Mammary epithelial cell (primary cell): ENCODE data around the gene GUCY1A1.

Experiments
- CTCF ChIP-seq, 2 donors: IDR thresholded peaks in 1 of 2; conservative IDR thresholded peaks in 1 of 2; 2 replicates each; pipeline ENCODE4 v1.5.1; 2011 to 2012; ENCODE audit warnings: inconsistent platforms in 2 of 2, low read length in 2 of 2, mild to moderate bottlenecking in 2 of 2, control low read depth in 1 of 2, low read depth in 1 of 2; ENCODE audit not compliant: insufficient read depth in 1 of 2; ENCODE audit errors: extremely low read depth in 1 of 2
- EZH2 ChIP-seq: IDR thresholded peaks from 2 replicates; pipeline ENCODE4 v1.6.1; 2012; ENCODE audit warnings: low read length, inconsistent platforms, borderline replicate concordance

- TF ChIP-seq CTCF (conservative IDR thresholded peaks at IDR 0.05 in 1 of 2, IDR thresholded peaks at IDR 0.05 in 1 of 2; ENCODE audit: extremely low read depth in 1 of 2, insufficient read depth in 1 of 2, low read depth in 1 of 2, low read length in 2 of 2) (no peak), EZH2 (no peak)
Measured at GRCh38 chr4:155687380-155687982, 20.8 kb downstream of the GUCY1A1 start.
